Endothelial cell of umbilical vein (primary cell): ENCODE results near the gene TCF15. TPM values are rescaled to one million over a fixed set of nuclear protein-coding genes. Genes with fewer than 3 reads are reported as not detected.

Experiments
- BruUV-seq: library from RNA; stranded (reverse); fragments of 400-500 nt; replicated peaks from 2 replicates; lab custom pipeline; 2021; lab: Mats Ljungman, UMichigan
- CTCF ChIA-PET: fragments of 300-600, 350-600 bp; sonication (Branson Sonifier 250); formaldehyde crosslinking; loops from one replicate; lab custom pipeline; 2021; ENCODE audit warnings: antibody characterized with exemption, inconsistent platforms; lab: Charles Lee
- POLR2A ChIA-PET: fragments of 300-600, 350-600 bp; sonication (Branson Sonifier 250); formaldehyde crosslinking; loops from one replicate; lab custom pipeline; 2021; ENCODE audit warnings: antibody characterized with exemption, inconsistent platforms; lab: Charles Lee
- DNase-seq: peaks from one replicate; pipeline ENCODE4 v3.0.0-alpha.2; 2011; ENCODE audit warnings: low read depth, low spot score
- FAIRE-seq: peaks from 2 replicates; lab custom pipeline; 2011; peaks lifted over from hg19 to GRCh38; lab: Jason Lieb, UNC
- H2AFZ ChIP-seq: 2 replicates; pipeline ENCODE4 v1.6.0; 2012; ENCODE audit warnings: low read depth, low read length, control low read depth, inconsistent platforms
- H3K27ac ChIP-seq: 2 replicates; pipeline ENCODE4 v1.5.1; 2011; ENCODE audit warnings: low read depth, mild to moderate bottlenecking, control low read depth, low read length, moderate library complexity; ENCODE audit not compliant: insufficient read depth
- H3K27me3 ChIP-seq, 2 experiments: 2 replicates each; pipeline versions ENCODE4 v1.6.0 to v1.6.1; 2011; ENCODE audit warnings: low read length in 2 of 2, mixed read lengths in 1 of 2; ENCODE audit not compliant: control insufficient read depth in 2 of 2, insufficient read depth in 2 of 2
- H3K36me3 ChIP-seq, 2 experiments: 2 replicates in 1 of 2; 3 replicates in 1 of 2; pipeline ENCODE4 v1.5.1; 2011; ENCODE audit warnings: low read length in 2 of 2, mild to moderate bottlenecking in 1 of 2, moderate library complexity in 1 of 2; ENCODE audit not compliant: control insufficient read depth in 2 of 2, insufficient read depth in 2 of 2; ENCODE audit errors: extremely low read depth in 1 of 2
- H3K4me1 ChIP-seq: 3 replicates; pipeline ENCODE4 v1.5.1; 2011; ENCODE audit warnings: mild to moderate bottlenecking, low read length; ENCODE audit not compliant: control insufficient read depth, insufficient read depth; ENCODE audit errors: extremely low read depth
- H3K4me2 ChIP-seq: 2 replicates; pipeline ENCODE4 v1.6.1; 2011; ENCODE audit warnings: low read length, control low read depth, mixed read lengths; ENCODE audit not compliant: insufficient read depth
- H3K4me3 ChIP-seq, 3 experiments: fragments of 200-600 bp in 1 of 3; sonication (generic), shearing (Covaris generic) in 1 of 3; replicated peaks in 1 of 3; 2 replicates each; pipeline ENCODE4 v1.5.1; 2011 to 2016; ENCODE audit warnings: control low read depth in 3 of 3, low read length in 3 of 3, mild to moderate bottlenecking in 2 of 3, inconsistent platforms in 1 of 3, low read depth in 1 of 3, moderate library complexity in 1 of 3; ENCODE audit not compliant: insufficient read depth in 1 of 3
- H3K79me2 ChIP-seq: 2 replicates; pipeline ENCODE4 v1.6.0; 2012; ENCODE audit warnings: low read length, inconsistent platforms; ENCODE audit not compliant: control insufficient read depth, insufficient read depth
- H3K9ac ChIP-seq: replicated peaks from 2 replicates; pipeline ENCODE3; 2011; ENCODE audit warnings: low read length, control low read depth; ENCODE audit not compliant: insufficient read depth; ENCODE audit errors: extremely low read depth
- H3K9me1 ChIP-seq: replicated peaks from 3 replicates; pipeline ENCODE4 v1.6.0; 2011; ENCODE audit warnings: mild to moderate bottlenecking, low read length; ENCODE audit not compliant: control insufficient read depth, insufficient read depth; ENCODE audit errors: extremely low read depth
- H3K9me3 ChIP-seq: replicated peaks from 2 replicates; pipeline ENCODE4 v1.5.1; 2012; ENCODE audit warnings: low read length, inconsistent platforms; ENCODE audit not compliant: control insufficient read depth, insufficient read depth
- H4K20me1 ChIP-seq: replicated peaks from 2 replicates; pipeline ENCODE3; 2011; ENCODE audit warnings: mild to moderate bottlenecking, low read length; ENCODE audit not compliant: control insufficient read depth, insufficient read depth; ENCODE audit errors: extremely low read depth
- EZH2 ChIP-seq: IDR thresholded peaks from 2 replicates; pipeline ENCODE4 v1.6.1; 2012; ENCODE audit warnings: borderline replicate concordance, low read depth, mild to moderate bottlenecking, moderate library complexity, low read length, inconsistent platforms; ENCODE audit not compliant: severe bottlenecking
- FOS ChIP-seq: IDR thresholded peaks from 2 replicates; pipeline ENCODE4 v1.6.1; 2011; ENCODE audit warnings: mild to moderate bottlenecking, low read length, moderate library complexity, borderline replicate concordance; ENCODE audit not compliant: insufficient read depth
- GATA2 ChIP-seq: IDR thresholded peaks from 2 replicates; pipeline ENCODE4 v1.7.0; 2011; ENCODE audit warnings: low read depth, mild to moderate bottlenecking, moderate library complexity, mixed read lengths, low read length; ENCODE audit not compliant: insufficient read length, insufficient read depth
- JUN ChIP-seq: IDR thresholded peaks from 2 replicates; pipeline ENCODE4 v1.6.1; 2011; ENCODE audit warnings: borderline replicate concordance, low read depth; ENCODE audit not compliant: insufficient read length, insufficient read depth
- MYC ChIP-seq: IDR thresholded peaks from one replicate; pipeline ENCODE4 v1.6.1; 2011; ENCODE audit warnings: mild to moderate bottlenecking, low read depth, low read length
- POLR2A ChIP-seq: IDR thresholded peaks from 2 replicates; pipeline ENCODE4 v1.6.1; 2012; ENCODE audit warnings: low read depth, mild to moderate bottlenecking, control low read depth, low read length
- dilution Hi-C: fragments of 300-500 bp; cut with MboI; formaldehyde crosslinking; loops from one replicate; pipeline ENCODE4 v1.15.0; 2019; ENCODE audit warnings: low sequenced_read_pairs; ENCODE audit not compliant: extremely low pct_ligation_motif_present
- intact Hi-C: fragments of 100-400 bp; cut with micrococcal nuclease; formaldehyde crosslinking; loops from one replicate; pipeline ENCODE4 v1.10.0; 2022
- polyA plus RNA-seq, 4 experiments: library from polyadenylated mRNA; depleted of rRNA in 3 of 4; stranded (reverse) in 3 of 4; unstranded in 1 of 4; fragments of >200 nt; gene quantifications; 2 replicates each; pipeline versions ENCODE4 v1.2.1 to v1.2.3, GENCODE V29; 2011 to 2012; ENCODE audit warnings: missing spikeins in 1 of 4
- total RNA-seq: library from RNA; stranded (reverse); gene quantifications from 2 replicates; pipeline ENCODE4 v1.2.3, GENCODE V29; 2021
- TF ChIP-seq, protein P1 (sequence below): IDR thresholded peaks from 2 replicates; pipeline ENCODE4 v1.6.1; 2011; ENCODE audit not compliant: insufficient read depth, insufficient read length

TCF15 gene
- total and polyA plus RNA-seq, 2 donors (not counting 3 experiments of a cell fraction or from before 2014, with no cell fraction given): 0.07 to 1.3 TPM

DNA sequence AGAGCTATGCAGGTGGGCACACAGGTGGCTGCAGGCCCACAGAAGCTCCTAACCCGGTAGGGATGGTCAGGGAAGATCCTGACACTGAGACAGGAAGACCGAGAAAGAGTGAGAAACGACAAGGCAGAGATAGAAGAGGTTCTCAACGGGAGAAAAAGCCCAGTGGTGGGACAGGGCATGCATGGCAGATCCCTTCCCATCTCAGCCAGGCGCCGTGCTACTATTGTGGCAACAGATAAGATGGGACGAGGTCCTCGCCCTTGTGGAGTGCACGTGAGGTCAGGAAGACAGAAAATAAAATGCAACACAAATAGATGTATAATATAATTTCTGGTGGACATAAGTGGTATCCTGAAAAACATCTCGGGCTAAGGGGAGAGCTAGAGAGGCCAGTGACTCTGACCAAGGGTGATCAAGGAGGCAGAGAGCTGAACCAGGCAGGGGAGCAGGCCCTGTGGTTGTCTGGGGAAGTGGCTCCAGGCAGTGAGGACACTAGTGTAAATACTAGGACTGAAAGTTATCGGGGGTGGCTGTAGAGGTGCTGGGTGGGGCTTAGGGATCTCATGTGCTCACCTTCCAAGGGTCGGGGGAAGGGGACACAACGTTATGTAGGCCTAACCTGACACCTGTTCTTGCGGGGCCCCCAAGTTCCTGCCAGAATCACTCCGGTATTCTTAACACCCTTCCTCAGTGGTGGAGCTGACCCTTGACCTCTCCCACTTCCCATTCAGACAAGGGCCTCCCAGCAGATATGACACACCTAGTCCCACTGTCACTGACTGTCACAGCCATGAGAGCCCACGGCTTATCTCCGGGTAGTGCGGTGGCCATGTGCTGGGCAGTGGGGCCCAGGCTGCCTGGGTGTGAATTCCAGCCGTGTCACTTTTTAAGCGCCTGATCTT lies 41.9 kb upstream of the TCF15 start:
- DNase-seq: no peak
- TSS peak; percentile 8 for BruUV-seq
- intact Hi-C loops (loop anchor here (2.0 kb wide), 1 partner anchor 109 kb away; the partner anchor contains the start of gene CSNK2A1), dilution Hi-C loops (no loop called here)
- POLR2A ChIA-PET: no interaction called here
- CTCF ChIA-PET: interaction anchor here (1.3 to 3.1 kb wide), 3 partner anchors 9 to 28 kb away, joined by 3 to 23 read pairs (median 3); no protein-coding TSS in a partner anchor
- TF ChIP-seq EZH2 (no peak), GATA2 (no peak), MYC (no peak), FOS (no peak), JUN (no peak), POLR2A (no peak)
- TF ChIP-seq, protein P1, sequence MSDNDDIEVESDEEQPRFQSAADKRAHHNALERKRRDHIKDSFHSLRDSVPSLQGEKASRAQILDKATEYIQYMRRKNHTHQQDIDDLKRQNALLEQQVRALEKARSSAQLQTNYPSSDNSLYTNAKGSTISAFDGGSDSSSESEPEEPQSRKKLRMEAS: no peak
- H3K79me2 ChIP-seq: peaks cover 26% of the 10 kb centered on the region
- no peaks in the 10 kb centered on the region for H3K9me1 ChIP-seq
- H3K27me3 ChIP-seq: peaks cover 4 to 5% of the 10 kb centered on the region in 2 experiments
- H4K20me1 ChIP-seq: no peaks in the 10 kb centered on the region
- peak overlapping the region; percentile 76 for H3K9ac ChIP-seq
- peak overlapping the region; percentile 30 for H2AFZ ChIP-seq
- FAIRE-seq: peak; percentile 47
- H3K4me2 ChIP-seq: peak overlapping the region; percentile 75
- peak overlapping the region; percentile 65 for H3K27ac ChIP-seq
- H3K4me1 ChIP-seq: peaks cover 15% of the 10 kb centered on the region
- H3K36me3 ChIP-seq: peaks cover 3 to 15% of the 10 kb centered on the region in 2 experiments
- H3K9me3 ChIP-seq: no peaks in the 10 kb centered on the region
- H3K4me3 ChIP-seq: peak overlapping the region; percentile 71 to 77 (median 72)
